ENCODE results near the gene CCDC14. TPM values are rescaled to one million over a fixed set of nuclear protein-coding genes. Genes with fewer than 3 reads are reported as not detected.

CCDC14 gene
- total and polyA plus RNA-seq, 12 donors = 5.8 to 18.9 (median 7.2) TPM

GRCh38 chr3:123884993-123885392 is 76.0 kb downstream of the CCDC14 start:
- H3K4me3 ChIP-seq = no peak overlapping the region
- H3K27ac ChIP-seq = no peak overlapping the region

GRCh38 chr3:123884203-123884831 is 76.7 kb downstream of the CCDC14 start, which contains the start of gene MYLK:
TSS of gene MYLK (minus strand) at chr3:123884332. CDS start at chr3:123793841, 90,491 bp downstream.
- ATAC-seq (peak; percentile 83 to 98 (median 96)), DNase-seq (peak; percentile 69 to 77)
- WGBS, 2 donors = 2% methylated on average over 51 to 70 of the region's 70 CpGs
- Histone ChIP-seq H3K9me3 (peaks cover 0 to 3% (median 0%) of the 10 kb centered on the region in 11 donors), H3K4me1 (peaks cover 0 to 13% (median 8%) of the 10 kb centered on the region in 9 donors), H3K4me3 (peak within 1 kb of the TSS; percentile 18 to 58 (median 50)), H3K36me3 (no peaks in the 10 kb centered on the region), H3K27ac (no peak within 1 kb of the TSS), H3K27me3 (peaks cover 0 to 56% (median 0%) of the 10 kb centered on the region in 7 donors)
- intact Hi-C loops (cut with DNase I) = loop anchor here in 3 of 10 donors (10.0 kb wide), 3 partner anchors 120 to 140 kb away; no protein-coding TSS in a partner anchor
- no peak for TF ChIP-seq CTCF (IDR thresholded peaks at IDR 0.05)

More at GRCh38 chr3:123884993-123885392, 76.0 kb downstream of the CCDC14 start:
- H3K4me1 ChIP-seq = peaks cover 0 to 13% (median 8%) of the 10 kb centered on the region in 9 donors
- intact Hi-C loops (cut with DNase I) = loop anchor here in 3 of 10 donors (10.0 kb wide), 3 partner anchors 120 to 140 kb away; no protein-coding TSS in a partner anchor
- TF ChIP-seq CTCF (IDR thresholded peaks at IDR 0.05) = no peak
- peaks cover 0 to 3% (median 0%) of the 10 kb centered on the region in 11 donors for H3K9me3 ChIP-seq
- DNase-seq (no peak), ATAC-seq (no peak)
- H3K27me3 ChIP-seq = peaks cover 0 to 56% (median 0%) of the 10 kb centered on the region in 7 donors
- H3K36me3 ChIP-seq = no peaks in the 10 kb centered on the region

- no peak for TF ChIP-seq CTCF (IDR thresholded peaks at IDR 0.05)
- H3K27ac ChIP-seq = no peak overlapping the region
Measured at GRCh38 chr3:123883701-123884202, 77.3 kb downstream of the CCDC14 start.

GRCh38 chr3:123883111-123883510 is 77.9 kb downstream of the CCDC14 start:
- peaks cover 0 to 3% (median 0%) of the 10 kb centered on the region in 11 donors for H3K9me3 ChIP-seq
- H3K27ac ChIP-seq = no peak overlapping the region
- H3K27me3 ChIP-seq = peaks cover 0 to 56% (median 0%) of the 10 kb centered on the region in 7 donors
- TF ChIP-seq CTCF (IDR thresholded peaks at IDR 0.05) = no peak
- H3K4me1 ChIP-seq = peaks cover 0 to 13% (median 8%) of the 10 kb centered on the region in 9 donors
- H3K4me3 ChIP-seq = no peak overlapping the region
- DNase-seq = no peak
- 66 to 75% methylated on average over 4 of the region's 4 CpGs for WGBS, 2 donors
- no peaks in the 10 kb centered on the region for H3K36me3 ChIP-seq
- intact Hi-C loops (cut with DNase I) = loop anchor here in 3 of 10 donors (10.0 kb wide), 3 partner anchors 118 to 138 kb away; no protein-coding TSS in a partner anchor
- no peak for ATAC-seq

More at GRCh38 chr3:123883701-123884202, 77.3 kb downstream of the CCDC14 start:
- intact Hi-C loops (cut with DNase I) = loop anchor here in 3 of 10 donors (10.0 kb wide), 3 partner anchors 119 to 139 kb away; no protein-coding TSS in a partner anchor
- Histone ChIP-seq H3K4me3 (peak overlapping the region; percentile 18 to 58 (median 50)), H3K36me3 (no peaks in the 10 kb centered on the region), H3K27me3 (peaks cover 0 to 56% (median 0%) of the 10 kb centered on the region in 7 donors), H3K9me3 (peaks cover 0 to 3% (median 0%) of the 10 kb centered on the region in 11 donors), H3K4me1 (peaks cover 0 to 13% (median 8%) of the 10 kb centered on the region in 9 donors)
- 0 to 4% methylated on average over 29 of the region's 29 CpGs for WGBS, 2 donors
- no peak for ATAC-seq
- peak in 1 of 2 donors; percentile 15 for DNase-seq
